ENCODE results near the gene RUNDC3A.

DNA sequence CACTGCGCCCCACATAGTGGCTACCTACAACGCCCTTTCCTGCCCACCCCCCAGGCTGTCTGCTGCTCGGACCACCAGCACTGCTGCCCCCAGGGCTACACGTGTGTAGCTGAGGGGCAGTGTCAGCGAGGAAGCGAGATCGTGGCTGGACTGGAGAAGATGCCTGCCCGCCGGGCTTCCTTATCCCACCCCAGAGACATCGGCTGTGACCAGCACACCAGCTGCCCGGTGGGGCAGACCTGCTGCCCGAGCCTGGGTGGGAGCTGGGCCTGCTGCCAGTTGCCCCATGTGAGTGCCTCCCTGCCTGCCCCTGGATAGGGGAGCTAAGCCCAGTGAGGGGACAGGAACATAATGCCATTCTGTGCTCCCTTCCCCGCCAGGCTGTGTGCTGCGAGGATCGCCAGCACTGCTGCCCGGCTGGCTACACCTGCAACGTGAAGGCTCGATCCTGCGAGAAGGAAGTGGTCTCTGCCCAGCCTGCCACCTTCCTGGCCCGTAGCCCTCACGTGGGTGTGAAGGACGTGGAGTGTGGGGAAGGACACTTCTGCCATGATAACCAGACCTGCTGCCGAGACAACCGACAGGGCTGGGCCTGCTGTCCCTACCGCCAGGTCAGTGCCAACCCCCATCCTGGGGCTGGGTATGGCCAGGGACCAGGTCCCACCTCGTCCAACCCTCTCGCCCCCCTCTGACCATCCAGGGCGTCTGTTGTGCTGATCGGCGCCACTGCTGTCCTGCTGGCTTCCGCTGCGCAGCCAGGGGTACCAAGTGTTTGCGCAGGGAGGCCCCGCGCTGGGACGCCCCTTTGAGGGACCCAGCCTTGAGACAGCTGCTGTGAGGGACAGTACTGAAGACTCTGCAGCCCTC, 43.8 kb downstream of the RUNDC3A start:
- no peak for TF ChIP-seq POLR2AphosphoS5 (IDR thresholded peaks at IDR 0.05)
- TF ChIP-seq, protein P1, sequence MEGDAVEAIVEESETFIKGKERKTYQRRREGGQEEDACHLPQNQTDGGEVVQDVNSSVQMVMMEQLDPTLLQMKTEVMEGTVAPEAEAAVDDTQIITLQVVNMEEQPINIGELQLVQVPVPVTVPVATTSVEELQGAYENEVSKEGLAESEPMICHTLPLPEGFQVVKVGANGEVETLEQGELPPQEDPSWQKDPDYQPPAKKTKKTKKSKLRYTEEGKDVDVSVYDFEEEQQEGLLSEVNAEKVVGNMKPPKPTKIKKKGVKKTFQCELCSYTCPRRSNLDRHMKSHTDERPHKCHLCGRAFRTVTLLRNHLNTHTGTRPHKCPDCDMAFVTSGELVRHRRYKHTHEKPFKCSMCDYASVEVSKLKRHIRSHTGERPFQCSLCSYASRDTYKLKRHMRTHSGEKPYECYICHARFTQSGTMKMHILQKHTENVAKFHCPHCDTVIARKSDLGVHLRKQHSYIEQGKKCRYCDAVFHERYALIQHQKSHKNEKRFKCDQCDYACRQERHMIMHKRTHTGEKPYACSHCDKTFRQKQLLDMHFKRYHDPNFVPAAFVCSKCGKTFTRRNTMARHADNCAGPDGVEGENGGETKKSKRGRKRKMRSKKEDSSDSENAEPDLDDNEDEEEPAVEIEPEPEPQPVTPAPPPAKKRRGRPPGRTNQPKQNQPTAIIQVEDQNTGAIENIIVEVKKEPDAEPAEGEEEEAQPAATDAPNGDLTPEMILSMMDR (IDR thresholded peaks at IDR 0.05): no peak
- no peak for TF ChIP-seq EP300 (IDR thresholded peaks at IDR 0.05)
- no peak for TF ChIP-seq POLR2A (IDR thresholded peaks at IDR 0.05; ENCODE audit: low read depth)
